GM12878 (cell line): ENCODE measurements around the gene GDF11.

Experiments used
- HDGF ChIP-seq: fragments of 450-650 bp; IDR thresholded peaks from 2 replicates; pipeline ENCODE4 v1.6.1; 2016; ENCODE audit warnings: antibody characterized with exemption
- POLR2AphosphoS2 ChIP-seq: IDR thresholded peaks from 2 replicates; pipeline ENCODE4 v1.6.1; 2011; ENCODE audit warnings: low read depth, mild to moderate bottlenecking, low read length, improper control_type of control experiment, moderate library complexity
- TF ChIP-seq, protein P1 (sequence below), 3 experiments: IDR thresholded peaks in 2 of 3; conservative IDR thresholded peaks in 1 of 3; 2 replicates each; pipeline ENCODE4 v1.5.1; 2011; ENCODE audit warnings: low read depth in 3 of 3, low read length in 3 of 3, mild to moderate bottlenecking in 3 of 3, control low read depth in 2 of 3, moderate library complexity in 2 of 3, inconsistent platforms in 1 of 3, mixed read lengths in 1 of 3; ENCODE audit not compliant: control insufficient read depth in 2 of 3, insufficient read depth in 1 of 3; ENCODE audit errors: extremely low read depth in 1 of 3
- TF ChIP-seq, protein P2 (sequence below): IDR thresholded peaks from 2 replicates; pipeline ENCODE4 v1.6.1; 2011; ENCODE audit warnings: low read depth, low read length, improper control_type of control experiment, borderline replicate concordance
- TF ChIP-seq, protein P3 (sequence below): IDR thresholded peaks from 2 replicates; pipeline ENCODE4 v1.6.1; 2012; ENCODE audit warnings: low read length, inconsistent platforms

- TF ChIP-seq, protein P1, sequence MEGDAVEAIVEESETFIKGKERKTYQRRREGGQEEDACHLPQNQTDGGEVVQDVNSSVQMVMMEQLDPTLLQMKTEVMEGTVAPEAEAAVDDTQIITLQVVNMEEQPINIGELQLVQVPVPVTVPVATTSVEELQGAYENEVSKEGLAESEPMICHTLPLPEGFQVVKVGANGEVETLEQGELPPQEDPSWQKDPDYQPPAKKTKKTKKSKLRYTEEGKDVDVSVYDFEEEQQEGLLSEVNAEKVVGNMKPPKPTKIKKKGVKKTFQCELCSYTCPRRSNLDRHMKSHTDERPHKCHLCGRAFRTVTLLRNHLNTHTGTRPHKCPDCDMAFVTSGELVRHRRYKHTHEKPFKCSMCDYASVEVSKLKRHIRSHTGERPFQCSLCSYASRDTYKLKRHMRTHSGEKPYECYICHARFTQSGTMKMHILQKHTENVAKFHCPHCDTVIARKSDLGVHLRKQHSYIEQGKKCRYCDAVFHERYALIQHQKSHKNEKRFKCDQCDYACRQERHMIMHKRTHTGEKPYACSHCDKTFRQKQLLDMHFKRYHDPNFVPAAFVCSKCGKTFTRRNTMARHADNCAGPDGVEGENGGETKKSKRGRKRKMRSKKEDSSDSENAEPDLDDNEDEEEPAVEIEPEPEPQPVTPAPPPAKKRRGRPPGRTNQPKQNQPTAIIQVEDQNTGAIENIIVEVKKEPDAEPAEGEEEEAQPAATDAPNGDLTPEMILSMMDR (IDR thresholded peaks at IDR 0.05 in 2 of 3, conservative IDR thresholded peaks at IDR 0.05 in 1 of 3; ENCODE audit: control insufficient read depth in 2 of 3, extremely low read depth in 1 of 3, insufficient read depth in 1 of 3, low read depth in 3 of 3, low read length in 3 of 3): no peak
- TF ChIP-seq, protein P2, sequence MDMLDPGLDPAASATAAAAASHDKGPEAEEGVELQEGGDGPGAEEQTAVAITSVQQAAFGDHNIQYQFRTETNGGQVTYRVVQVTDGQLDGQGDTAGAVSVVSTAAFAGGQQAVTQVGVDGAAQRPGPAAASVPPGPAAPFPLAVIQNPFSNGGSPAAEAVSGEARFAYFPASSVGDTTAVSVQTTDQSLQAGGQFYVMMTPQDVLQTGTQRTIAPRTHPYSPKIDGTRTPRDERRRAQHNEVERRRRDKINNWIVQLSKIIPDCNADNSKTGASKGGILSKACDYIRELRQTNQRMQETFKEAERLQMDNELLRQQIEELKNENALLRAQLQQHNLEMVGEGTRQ: no peak
- TF ChIP-seq HDGF (no peak), POLR2AphosphoS2 (no peak)
- TF ChIP-seq, protein P3, sequence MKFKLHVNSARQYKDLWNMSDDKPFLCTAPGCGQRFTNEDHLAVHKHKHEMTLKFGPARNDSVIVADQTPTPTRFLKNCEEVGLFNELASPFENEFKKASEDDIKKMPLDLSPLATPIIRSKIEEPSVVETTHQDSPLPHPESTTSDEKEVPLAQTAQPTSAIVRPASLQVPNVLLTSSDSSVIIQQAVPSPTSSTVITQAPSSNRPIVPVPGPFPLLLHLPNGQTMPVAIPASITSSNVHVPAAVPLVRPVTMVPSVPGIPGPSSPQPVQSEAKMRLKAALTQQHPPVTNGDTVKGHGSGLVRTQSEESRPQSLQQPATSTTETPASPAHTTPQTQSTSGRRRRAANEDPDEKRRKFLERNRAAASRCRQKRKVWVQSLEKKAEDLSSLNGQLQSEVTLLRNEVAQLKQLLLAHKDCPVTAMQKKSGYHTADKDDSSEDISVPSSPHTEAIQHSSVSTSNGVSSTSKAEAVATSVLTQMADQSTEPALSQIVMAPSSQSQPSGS: no peak
Measured at GRCh38 chr12:55724940-55725309, 18.0 kb upstream of the GDF11 start.
